Panc1 (cell line): ENCODE data around the gene SUCLG2. TPM values are rescaled to one million over a fixed set of nuclear protein-coding genes. Genes with fewer than 3 reads are reported as not detected.

Experiments used
- ATAC-seq: fragments of 200-7000 bp; cut with Tn5 transposase; 2 replicates; pipeline ENCODE4 v1.9.1; 2020; ENCODE audit warnings: mild to moderate bottlenecking, moderate library complexity
- BruUV-seq: library from RNA; stranded (reverse); fragments of 400-500 nt; replicated peaks from 2 replicates; lab custom pipeline; 2021; lab: Mats Ljungman, UMichigan
- CTCF ChIA-PET: fragments of 300-600 bp; sonication (Branson Sonifier 250); formaldehyde crosslinking; loops from one replicate; lab custom pipeline; 2022; ENCODE audit warnings: antibody characterized with exemption; lab: Charles Lee
- POLR2A ChIA-PET: fragments of 300-600 bp; sonication (Branson Sonifier 250); formaldehyde crosslinking; loops from one replicate; lab custom pipeline; 2022; ENCODE audit warnings: antibody characterized with exemption; lab: Charles Lee
- DNase-seq: peaks from one replicate; pipeline ENCODE4 v3.0.0-alpha.2; 2010; ENCODE audit warnings: low read depth, low spot score
- H3K27ac ChIP-seq: 2 replicates; pipeline ENCODE4 v1.5.1; 2011; ENCODE audit warnings: mild to moderate bottlenecking, low read length, inconsistent platforms
- H3K27me3 ChIP-seq: fragments of 200-500 bp; sonication (Bioruptor generic); 2 replicates; pipeline ENCODE4 v1.6.0; 2014; ENCODE audit warnings: low read length, inconsistent platforms; ENCODE audit not compliant: control insufficient read depth, insufficient read depth
- H3K36me3 ChIP-seq: fragments of 200-500 bp; sonication (Bioruptor generic); 2 replicates; pipeline ENCODE4 v1.5.1; 2014; ENCODE audit warnings: inconsistent platforms, mild to moderate bottlenecking, low read length, moderate library complexity; ENCODE audit not compliant: control insufficient read depth, insufficient read depth
- H3K4me1 ChIP-seq: 2 replicates; pipeline ENCODE4 v1.5.1; 2011; ENCODE audit warnings: inconsistent platforms, mild to moderate bottlenecking, low read length, moderate library complexity; ENCODE audit not compliant: control insufficient read depth, insufficient read depth
- H3K4me3 ChIP-seq, 2 experiments: 2 replicates each; pipeline ENCODE4 v1.5.1; 2011 to 2012; ENCODE audit warnings: low read depth in 2 of 2, low read length in 2 of 2, mild to moderate bottlenecking in 2 of 2, inconsistent platforms in 1 of 2, moderate library complexity in 1 of 2
- H3K9me3 ChIP-seq: fragments of 200-500 bp; sonication (Bioruptor generic); 2 replicates; pipeline ENCODE4 v1.5.1; 2014; ENCODE audit warnings: low read depth, mild to moderate bottlenecking, inconsistent platforms, low read length, moderate library complexity; ENCODE audit not compliant: control insufficient read depth, insufficient read depth
- CTCF ChIP-seq: fragments of 450-650 bp; IDR thresholded peaks from 2 replicates; pipeline ENCODE4 v1.5.1; 2017; ENCODE audit warnings: mild to moderate bottlenecking
- POLR2AphosphoS5 ChIP-seq: IDR thresholded peaks from 2 replicates; pipeline ENCODE4 v1.6.1; 2012; ENCODE audit warnings: mild to moderate bottlenecking, low read depth, low read length, moderate library complexity
- REST ChIP-seq, 2 experiments: IDR thresholded peaks; 2 replicates each; pipeline ENCODE4 v1.6.1; 2011 to 2012; ENCODE audit warnings: low read depth in 2 of 2, control low read depth in 1 of 2, low read length in 1 of 2, mild to moderate bottlenecking in 1 of 2, moderate library complexity in 1 of 2; ENCODE audit not compliant: insufficient read depth in 1 of 2
- SIN3A ChIP-seq: IDR thresholded peaks from 2 replicates; pipeline ENCODE4 v1.6.1; 2012; ENCODE audit warnings: low read depth, mild to moderate bottlenecking, low read length, moderate library complexity, borderline replicate concordance; ENCODE audit not compliant: insufficient read depth
- TCF7L2 ChIP-seq: IDR thresholded peaks from 2 replicates; pipeline ENCODE4 v1.6.1; 2011; ENCODE audit warnings: mild to moderate bottlenecking, low read depth, low read length, inconsistent platforms
- in situ Hi-C: cut with HindIII; loops from 2 replicates; pipeline ENCODE4 v1.10.0; 2016; ENCODE audit warnings: low sequenced_read_pairs, low pct_unique_long_range_greater_than_20kb
- intact Hi-C: fragments of 100-400 bp; cut with micrococcal nuclease; formaldehyde crosslinking; loops from one replicate; pipeline ENCODE4 v1.10.0; 2022; ENCODE audit not compliant: unreplicated experiment
- total RNA-seq: library from RNA; stranded (reverse); gene quantifications from one replicate; pipeline ENCODE4 v1.2.1, GENCODE V29; 2021; ENCODE audit not compliant: unreplicated experiment

The SUCLG2 gene
- total RNA-seq, 1 experiment from 2014 or later, result 28.3 TPM

- in situ Hi-C loops (no loop called here), intact Hi-C loops (loop anchor here (5.0 kb wide), 1 partner anchor 1493 kb away; no protein-coding TSS in a partner anchor)
- BruUV-seq, result no TSS peak
Observed at GRCh38 chr3:67384016-67384415, 270.4 kb downstream of the SUCLG2 start.

GRCh38 chr3:67383379-67383778, 271.0 kb downstream of the SUCLG2 start:
- CTCF ChIA-PET, result no interaction called here
- Histone ChIP-seq H3K4me1 (no peaks in the 10 kb centered on the region), H3K36me3 (no peaks in the 10 kb centered on the region), H3K27ac (no peak overlapping the region), H3K9me3 (no peaks in the 10 kb centered on the region), H3K27me3 (no peaks in the 10 kb centered on the region), H3K4me3 (no peak overlapping the region)
- TF ChIP-seq TCF7L2 (no peak), CTCF (no peak), SIN3A (no peak), REST (IDR thresholded peaks at IDR 0.05; ENCODE audit: insufficient read depth in 1 of 2, low read depth in 2 of 2, low read length in 1 of 2) (no peak), POLR2AphosphoS5 (no peak)
- no peak for ATAC-seq
- BruUV-seq, result no TSS peak
- in situ Hi-C loops, result no loop called here
- POLR2A ChIA-PET, result no interaction called here
- intact Hi-C loops, result loop anchor here (5.0 kb wide), 1 partner anchor 1494 kb away; no protein-coding TSS in a partner anchor
- no peak for DNase-seq

More at GRCh38 chr3:67384016-67384415, 270.4 kb downstream of the SUCLG2 start:
- Histone ChIP-seq H3K27ac (no peak overlapping the region), H3K4me1 (no peaks in the 10 kb centered on the region), H3K9me3 (no peaks in the 10 kb centered on the region), H3K4me3 (no peak overlapping the region), H3K27me3 (no peaks in the 10 kb centered on the region), H3K36me3 (no peaks in the 10 kb centered on the region)
- DNase-seq (no peak), ATAC-seq (no peak)
- ChIA-PET POLR2A (no interaction called here), CTCF (no interaction called here)
- TF ChIP-seq TCF7L2 (no peak), POLR2AphosphoS5 (no peak), REST (IDR thresholded peaks at IDR 0.05; ENCODE audit: insufficient read depth in 1 of 2, low read depth in 2 of 2, low read length in 1 of 2) (no peak), CTCF (no peak), SIN3A (no peak)
